OCI-LY3 (cell line): ENCODE results near the gene UBR7.

Experiments
- CTCF ChIP-seq: fragments of 200-600, 300-600 bp; sonication (generic); IDR thresholded peaks from 2 replicates; pipeline ENCODE4 v1.5.1; 2014; ENCODE audit warnings: antibody characterized with exemption, low read length, low read depth
- EZH2phosphoT487 ChIP-seq: fragments of 200-600 bp; shearing (Covaris generic); IDR thresholded peaks from 2 replicates; pipeline ENCODE4 v1.6.1; 2018; ENCODE audit warnings: antibody characterized with exemption, mixed run types, low read depth

DNA sequence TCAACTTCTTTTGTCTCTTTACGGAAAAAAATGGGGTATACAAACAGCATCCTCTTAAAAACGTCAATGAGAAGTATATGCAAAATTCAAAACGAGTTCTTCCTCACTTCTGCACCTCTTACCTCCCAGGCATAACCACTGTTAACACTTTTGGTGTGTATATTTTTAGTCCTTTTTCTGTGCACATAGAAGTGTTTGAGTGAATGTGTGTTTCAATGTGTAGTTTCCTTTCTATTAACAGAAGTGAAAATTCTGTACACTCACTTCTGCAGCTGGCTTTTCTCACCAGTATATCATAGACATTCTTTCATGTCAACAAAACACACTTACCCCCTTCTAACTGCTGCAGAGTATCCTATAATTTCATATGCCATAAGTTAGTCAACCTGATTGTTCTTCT is 5.4 kb downstream of the UBR7 start:
- no peak for TF ChIP-seq CTCF
- TF ChIP-seq EZH2phosphoT487, result no peak
